ENCODE measurements around the gene CARNS1. TPM values are rescaled to one million over a fixed set of nuclear protein-coding genes. Genes with fewer than 3 reads are reported as not detected.

CARNS1 gene
- total and polyA plus RNA-seq, 12 donors: 0.55 to 26.6 (median 17.4) TPM

GRCh38 chr11:67409261-67409666, 6.2 kb upstream of the CARNS1 start:
- Histone ChIP-seq H3K4me3 (peak overlapping the region in 2 of 10 donors; percentile 20 to 41), H3K4me1 (peaks cover 0 to 57% (median 0%) of the 10 kb centered on the region in 9 donors), H3K27ac (peak overlapping the region in 1 of 10 donors; percentile 99), H3K36me3 (no peaks in the 10 kb centered on the region), H3K27me3 (peaks cover 0 to 54% (median 45%) of the 10 kb centered on the region in 7 donors), H3K9me3 (no peaks in the 10 kb centered on the region)
- ATAC-seq: no peak
- 70 to 79% methylated on average over 24 of the region's 24 CpGs for WGBS, 2 donors
- no peak for TF ChIP-seq CTCF (IDR thresholded peaks at IDR 0.05)
- intact Hi-C loops (cut with DNase I): loop anchor here in 1 of 10 donors (5.0 kb wide), 1 partner anchor 58 kb away; the partner anchor contains the start of gene TMEM134
- DNase-seq: no peak

- 33 to 45% methylated on average over 13 of the region's 13 CpGs for WGBS, 2 donors
- peak overlapping the region in 2 of 10 donors; percentile 20 to 41 for H3K4me3 ChIP-seq
- no peak for ATAC-seq
- TF ChIP-seq CTCF (IDR thresholded peaks at IDR 0.05): no peak
- peaks cover 0 to 57% (median 48%) of the 10 kb centered on the region in 7 donors for H3K27me3 ChIP-seq
- intact Hi-C loops (cut with DNase I): loop anchor here in 1 of 10 donors (5.0 kb wide), 1 partner anchor 57 kb away; the partner anchor contains the start of gene TMEM134
- no peaks in the 10 kb centered on the region for H3K36me3 ChIP-seq
- no peak for DNase-seq
- H3K27ac ChIP-seq: peak overlapping the region in 1 of 10 donors; percentile 99
- peaks cover 0 to 53% (median 1%) of the 10 kb centered on the region in 9 donors for H3K4me1 ChIP-seq
- no peaks in the 10 kb centered on the region for H3K9me3 ChIP-seq
Observed at GRCh38 chr11:67409781-67410368, 5.6 kb upstream of the CARNS1 start.

GRCh38 chr11:67410369-67410831, 5.1 kb upstream of the CARNS1 start:
- H3K36me3 ChIP-seq: no peaks in the 10 kb centered on the region
- no peaks in the 10 kb centered on the region for H3K9me3 ChIP-seq
- WGBS, 2 donors: 63 to 66% methylated on average over 15 of the region's 15 CpGs
- no peak overlapping the region for H3K4me3 ChIP-seq
- intact Hi-C loops (cut with DNase I): no loop called here
- ATAC-seq (no peak), DNase-seq (no peak)
- H3K4me1 ChIP-seq: peaks cover 0 to 53% (median 6%) of the 10 kb centered on the region in 9 donors
- peak overlapping the region in 1 of 10 donors; percentile 99 for H3K27ac ChIP-seq
- H3K27me3 ChIP-seq: peaks cover 0 to 62% (median 50%) of the 10 kb centered on the region in 7 donors
- no peak for TF ChIP-seq CTCF (IDR thresholded peaks at IDR 0.05)

- DNase-seq: no peak
- Histone ChIP-seq H3K27ac (no peak overlapping the region), H3K36me3 (no peaks in the 10 kb centered on the region), H3K9me3 (no peaks in the 10 kb centered on the region), H3K4me1 (peaks cover under 1 to 53% (median 11%) of the 10 kb centered on the region in 9 donors), H3K4me3 (no peak overlapping the region), H3K27me3 (peaks cover 0 to 64% (median 53%) of the 10 kb centered on the region in 7 donors)
- WGBS, 2 donors: 70 to 72% methylated on average over 17 of the region's 17 CpGs
- TF ChIP-seq CTCF (IDR thresholded peaks at IDR 0.05): no peak
- no peak for ATAC-seq
- intact Hi-C loops (cut with DNase I): no loop called here
Observed at GRCh38 chr11:67410984-67411784, 4.3 kb upstream of the CARNS1 start.
